K562 (cell line): Measurements from ENCODE around the gene ZFPM1.

ENCODE experiments used
- CEBPB ChIP-seq: fragments of 450-650 bp; IDR thresholded peaks from 2 replicates; pipeline ENCODE4 v1.6.1; 2016; ENCODE audit warnings: missing genetic modification characterization, missing compliant biosample characterization
- GATA2 ChIP-seq: sonication (generic); formaldehyde crosslinking; IDR thresholded peaks from 2 replicates; pipeline ENCODE4 v1.4.0; 2020; ENCODE audit warnings: mild to moderate bottlenecking, missing genetic modification reagents
- ZBED1 ChIP-seq: IDR thresholded peaks from 2 replicates; pipeline ENCODE4 v1.6.1; 2014

- TF ChIP-seq ZBED1 (no peak), GATA2 (no peak), CEBPB (tag) (no peak)
Measured at GRCh38 chr16:88463411-88463810, 10.3 kb downstream of the ZFPM1 start.
